HepG2 (cell line): ENCODE measurements around the gene BRD2. TPM values are rescaled to one million over a fixed set of nuclear protein-coding genes. Genes with fewer than 3 reads are reported as not detected.

ENCODE experiments used
- E2F2 ChIP-seq: sonication (generic); formaldehyde crosslinking; IDR thresholded peaks from 2 replicates; pipeline ENCODE4 v1.4.0; 2020; ENCODE audit warnings: missing genetic modification reagents, borderline replicate concordance
- FLYWCH1 ChIP-seq: sonication (generic); formaldehyde crosslinking; IDR thresholded peaks from 2 replicates; pipeline ENCODE4 v1.8.1; 2023; ENCODE audit warnings: mild to moderate bottlenecking, missing genetic modification reagents
- HIC2 ChIP-seq: sonication (generic); formaldehyde crosslinking; IDR thresholded peaks from 2 replicates; pipeline ENCODE4 v1.9.0; 2022; ENCODE audit warnings: low read depth, missing genetic modification reagents
- HNRNPH1 ChIP-seq: fragments of 200-400 bp; formaldehyde crosslinking; optimal IDR thresholded peaks from 2 replicates; pipeline ENCODE3; 2017; ENCODE audit warnings: mild to moderate bottlenecking, low read depth, low read length
- HNRNPK ChIP-seq: fragments of 200-400 bp; formaldehyde crosslinking; IDR thresholded peaks from 2 replicates; pipeline ENCODE4 v1.6.1; 2018; ENCODE audit warnings: low read length, low read depth, moderate library complexity, mild to moderate bottlenecking; ENCODE audit not compliant: poor library complexity, severe bottlenecking
- KAT8 ChIP-seq: IDR thresholded peaks from 2 replicates; pipeline ENCODE4 v1.6.1; 2016; ENCODE audit warnings: missing genetic modification reagents, missing compliant biosample characterization
- MXI1 ChIP-seq: IDR thresholded peaks from 3 replicates; pipeline ENCODE4 v1.6.1; 2012; ENCODE audit warnings: low read depth, low read length, inconsistent platforms, borderline replicate concordance
- SALL1 ChIP-seq: sonication (generic); formaldehyde crosslinking; IDR thresholded peaks from 2 replicates; pipeline ENCODE4 v1.8.0; 2022; ENCODE audit warnings: mild to moderate bottlenecking, missing genetic modification reagents
- SKI ChIP-seq: fragments of 450-650 bp; IDR thresholded peaks from one replicate; pipeline ENCODE4 v1.6.1; 2018; ENCODE audit warnings: mild to moderate bottlenecking; ENCODE audit not compliant: partially characterized antibody
- SP140L ChIP-seq: sonication (generic); formaldehyde crosslinking; IDR thresholded peaks from 2 replicates; pipeline ENCODE4 v1.4.0; 2020; ENCODE audit warnings: missing genetic modification reagents, borderline replicate concordance
- WIZ ChIP-seq: sonication (generic); formaldehyde crosslinking; IDR thresholded peaks from 2 replicates; pipeline ENCODE4 v1.5.1; 2020; ENCODE audit warnings: mild to moderate bottlenecking, missing genetic modification reagents
- ZBTB40 ChIP-seq, 2 experiments: fragments of 450-650 bp in 1 of 2; sonication (generic) in 1 of 2; formaldehyde crosslinking in 1 of 2; IDR thresholded peaks; 2 replicates each; pipeline versions ENCODE4 v1.6.1 to v1.8.0; 2016 to 2022; ENCODE audit warnings: antibody characterized with exemption in 1 of 2, mild to moderate bottlenecking in 1 of 2, missing genetic modification reagents in 1 of 2
- ZGPAT ChIP-seq: IDR thresholded peaks from 2 replicates; pipeline ENCODE4 v1.6.1; 2016; ENCODE audit warnings: mild to moderate bottlenecking
- ZKSCAN8 ChIP-seq: IDR thresholded peaks from 2 replicates; pipeline ENCODE4 v1.6.1; 2016; ENCODE audit warnings: borderline replicate concordance, missing genetic modification reagents, missing compliant biosample characterization
- ZNF562 ChIP-seq: sonication (generic); formaldehyde crosslinking; IDR thresholded peaks from 2 replicates; pipeline ENCODE4 v1.8.0; 2022; ENCODE audit warnings: missing genetic modification reagents, borderline replicate concordance
- ZNF883 ChIP-seq: sonication (generic); formaldehyde crosslinking; IDR thresholded peaks from 2 replicates; pipeline ENCODE4 v1.5.1; 2020; ENCODE audit warnings: mild to moderate bottlenecking, missing genetic modification reagents; ENCODE audit errors: not compliant biosample characterization
- polyA plus RNA-seq, 8 experiments: library from polyadenylated mRNA; depleted of rRNA in 3 of 8; stranded (reverse) in 7 of 8; unstranded in 1 of 8; fragments of >200 nt; fragmentation: Illumina TruSeq in 4 of 8; extraction: Trizol in 4 of 8; gene quantifications; 2 replicates each; pipeline versions ENCODE4 v1.2.1 to v1.2.3, GENCODE V29; 2011 to 2016; ENCODE audit warnings: low read depth in 4 of 8, missing spikeins in 1 of 8, mixed read lengths in 1 of 8; ENCODE audit not compliant: insufficient read depth in 1 of 8
- total RNA-seq, 5 experiments: library from RNA; depleted of rRNA; stranded (reverse); fragments of >200 nt; fragmentation: Illumina TruSeq; extraction: Trizol; gene quantifications; 2 replicates each; pipeline ENCODE4 v1.2.3, GENCODE V29; 2016; ENCODE audit warnings: low read depth in 1 of 5

BRD2 gene
- total and polyA plus RNA-seq, 2 of the 13 experiments (the other 11 are each of a cell fraction or from before 2014, with no cell fraction given): 143 to 202 TPM

GRCh38 chr6:32971242-32971580 lies 2.8 kb downstream of the BRD2 start (continued):
- TF ChIP-seq ZNF562 (CRISPR knock-in tag): no peak
- TF ChIP-seq SKI: no peak
- TF ChIP-seq KAT8: no peak; the same call in 1 of the 2 replicates
- no peak for TF ChIP-seq HNRNPH1
- no peak for TF ChIP-seq HNRNPK
- no peak for TF ChIP-seq ZKSCAN8 (CRISPR knock-in tag)
- no peak for TF ChIP-seq MXI1
- TF ChIP-seq E2F2 (CRISPR knock-in tag): no peak
- TF ChIP-seq ZBTB40 (IDR thresholded peaks at IDR 0.05): no peak
- TF ChIP-seq ZBTB40 (CRISPR knock-in tag; IDR thresholded peaks at IDR 0.05): peak; percentile 13; the same call in 1 of the 2 replicates
- no peak for TF ChIP-seq SALL1 (CRISPR knock-in tag)
- no peak for TF ChIP-seq HIC2 (CRISPR knock-in tag)
- no peak for TF ChIP-seq SP140L
- TF ChIP-seq FLYWCH1: no peak
- TF ChIP-seq WIZ (CRISPR knock-in tag): no peak
- TF ChIP-seq ZGPAT (CRISPR knock-in tag): peak; percentile 13; the same call in 1 of the 2 replicates
- no peak for TF ChIP-seq ZNF883 (CRISPR knock-in tag)
